ENCODE results near the gene MBD2. TPM values are rescaled to one million over a fixed set of nuclear protein-coding genes. Genes with fewer than 3 reads are reported as not detected.

MBD2 gene
- total RNA-seq, 1 experiment from 2014 or later, result 79.1 TPM

DNA sequence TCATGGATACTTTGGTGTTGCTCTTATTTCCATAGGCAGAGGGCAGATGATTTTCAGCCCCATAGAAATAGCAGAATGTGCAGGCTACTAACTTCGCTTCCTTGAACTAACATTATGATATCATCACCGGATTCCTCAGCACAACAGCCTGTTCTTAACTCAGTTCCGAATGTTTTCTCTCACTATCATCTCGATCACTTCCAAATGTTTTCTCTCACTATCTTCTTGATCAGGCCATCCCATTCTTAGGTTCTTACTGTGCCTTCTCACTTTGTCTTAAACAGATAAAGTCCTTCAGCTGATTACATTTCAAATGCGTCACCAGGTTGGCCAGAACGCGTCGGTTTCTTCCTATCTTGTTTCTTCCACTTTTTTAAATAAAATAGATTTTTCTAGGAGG lies 11.4 kb upstream of the MBD2 start:
- CTCF ChIA-PET, result no interaction called here
- Histone ChIP-seq H3K4me2 (ENCODE audit: low read length) (no peak overlapping the region), H3K4me3 (replicated peaks in 1 of 2; ENCODE audit: low read depth in 1 of 2, low read length in 2 of 2) (no peak overlapping the region), H3K36me3 (ENCODE audit: control insufficient read depth in 1 of 2, insufficient read depth in 2 of 2, low read length in 2 of 2) (no peaks in the 10 kb centered on the region), H3K27me3 (ENCODE audit: insufficient read depth, low read length) (no peaks in the 10 kb centered on the region), H3K9ac (ENCODE audit: low read length) (no peak overlapping the region), H3K9me3 (ENCODE audit: control insufficient read depth in 1 of 2, insufficient read depth in 1 of 2, low read depth in 1 of 2, low read length in 2 of 2) (no peaks in the 10 kb centered on the region), H2AFZ (ENCODE audit: low read depth, low read length, poor library complexity, severe bottlenecking) (no peak overlapping the region), H3K27ac (ENCODE audit: low read depth, low read length) (no peak overlapping the region), H3K4me1 (ENCODE audit: control insufficient read depth in 1 of 2, insufficient read depth in 2 of 2, low read length in 2 of 2) (no peaks in the 10 kb centered on the region), H3K79me2 (ENCODE audit: insufficient read depth, low read length) (no peaks in the 10 kb centered on the region), H3K9me2 (ENCODE audit: insufficient read depth) (no peaks in the 10 kb centered on the region), H4K20me1 (ENCODE audit: insufficient read depth) (no peaks in the 10 kb centered on the region)
- intact Hi-C loops (cut with micrococcal nuclease), result no loop called here
- no peak for ATAC-seq
- no peak for DNase-seq (ENCODE audit: low read depth, low spot score)
- TF ChIP-seq EZH2phosphoT487 (IDR thresholded peaks at IDR 0.05; ENCODE audit: borderline replicate concordance), result no peak
- TF ChIP-seq ZFX (IDR thresholded peaks at IDR 0.05), result no peak
- TF ChIP-seq EZH2 (IDR thresholded peaks at IDR 0.05), result no peak
- TF ChIP-seq, protein P1, sequence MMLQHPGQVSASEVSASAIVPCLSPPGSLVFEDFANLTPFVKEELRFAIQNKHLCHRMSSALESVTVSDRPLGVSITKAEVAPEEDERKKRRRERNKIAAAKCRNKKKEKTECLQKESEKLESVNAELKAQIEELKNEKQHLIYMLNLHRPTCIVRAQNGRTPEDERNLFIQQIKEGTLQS (IDR thresholded peaks at IDR 0.05), result no peak
- TF ChIP-seq, protein P2, sequence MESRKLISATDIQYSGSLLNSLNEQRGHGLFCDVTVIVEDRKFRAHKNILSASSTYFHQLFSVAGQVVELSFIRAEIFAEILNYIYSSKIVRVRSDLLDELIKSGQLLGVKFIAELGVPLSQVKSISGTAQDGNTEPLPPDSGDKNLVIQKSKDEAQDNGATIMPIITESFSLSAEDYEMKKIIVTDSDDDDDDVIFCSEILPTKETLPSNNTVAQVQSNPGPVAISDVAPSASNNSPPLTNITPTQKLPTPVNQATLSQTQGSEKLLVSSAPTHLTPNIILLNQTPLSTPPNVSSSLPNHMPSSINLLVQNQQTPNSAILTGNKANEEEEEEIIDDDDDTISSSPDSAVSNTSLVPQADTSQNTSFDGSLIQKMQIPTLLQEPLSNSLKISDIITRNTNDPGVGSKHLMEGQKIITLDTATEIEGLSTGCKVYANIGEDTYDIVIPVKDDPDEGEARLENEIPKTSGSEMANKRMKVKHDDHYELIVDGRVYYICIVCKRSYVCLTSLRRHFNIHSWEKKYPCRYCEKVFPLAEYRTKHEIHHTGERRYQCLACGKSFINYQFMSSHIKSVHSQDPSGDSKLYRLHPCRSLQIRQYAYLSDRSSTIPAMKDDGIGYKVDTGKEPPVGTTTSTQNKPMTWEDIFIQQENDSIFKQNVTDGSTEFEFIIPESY (IDR thresholded peaks at IDR 0.05; ENCODE audit: extremely low read depth, insufficient replicate concordance, low read length), result no peak
- no peak for TF ChIP-seq SIN3A (IDR thresholded peaks at IDR 0.05; ENCODE audit: low read depth)
- TF ChIP-seq, protein P3, sequence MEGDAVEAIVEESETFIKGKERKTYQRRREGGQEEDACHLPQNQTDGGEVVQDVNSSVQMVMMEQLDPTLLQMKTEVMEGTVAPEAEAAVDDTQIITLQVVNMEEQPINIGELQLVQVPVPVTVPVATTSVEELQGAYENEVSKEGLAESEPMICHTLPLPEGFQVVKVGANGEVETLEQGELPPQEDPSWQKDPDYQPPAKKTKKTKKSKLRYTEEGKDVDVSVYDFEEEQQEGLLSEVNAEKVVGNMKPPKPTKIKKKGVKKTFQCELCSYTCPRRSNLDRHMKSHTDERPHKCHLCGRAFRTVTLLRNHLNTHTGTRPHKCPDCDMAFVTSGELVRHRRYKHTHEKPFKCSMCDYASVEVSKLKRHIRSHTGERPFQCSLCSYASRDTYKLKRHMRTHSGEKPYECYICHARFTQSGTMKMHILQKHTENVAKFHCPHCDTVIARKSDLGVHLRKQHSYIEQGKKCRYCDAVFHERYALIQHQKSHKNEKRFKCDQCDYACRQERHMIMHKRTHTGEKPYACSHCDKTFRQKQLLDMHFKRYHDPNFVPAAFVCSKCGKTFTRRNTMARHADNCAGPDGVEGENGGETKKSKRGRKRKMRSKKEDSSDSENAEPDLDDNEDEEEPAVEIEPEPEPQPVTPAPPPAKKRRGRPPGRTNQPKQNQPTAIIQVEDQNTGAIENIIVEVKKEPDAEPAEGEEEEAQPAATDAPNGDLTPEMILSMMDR (IDR thresholded peaks at IDR 0.05 in 2 of 3, conservative IDR thresholded peaks at IDR 0.05 in 1 of 3; ENCODE audit: borderline replicate concordance in 1 of 3, insufficient read depth in 1 of 3, low read depth in 2 of 3, low read length in 2 of 3), result no peak
- TF ChIP-seq FOSL1 (IDR thresholded peaks at IDR 0.05; ENCODE audit: low read depth), result no peak
- POLR2A ChIA-PET, result no interaction called here
- BruUV-seq (replicated peaks), result no TSS peak
- RAD21 ChIA-PET (ENCODE audit: low non-redundant PET in 1 of 2, low total read pairs in 2 of 2, uncharacterized antibody in 2 of 2, unreplicated experiment in 2 of 2), result no interaction called here

Measured in HCT116 (cell line).